Measurements from ENCODE around the gene RPL13A. TPM values are rescaled to one million over a fixed set of nuclear protein-coding genes. Genes with fewer than 3 reads are reported as not detected.
A peak's percentile ranks its signal among the peaks of the same experiment; 100 is the strongest.

RPL13A gene
- total and polyA plus RNA-seq, 2 of the 4 experiments (the other 2 are of a cell fraction): 1,477 to 2,069 TPM

DNA sequence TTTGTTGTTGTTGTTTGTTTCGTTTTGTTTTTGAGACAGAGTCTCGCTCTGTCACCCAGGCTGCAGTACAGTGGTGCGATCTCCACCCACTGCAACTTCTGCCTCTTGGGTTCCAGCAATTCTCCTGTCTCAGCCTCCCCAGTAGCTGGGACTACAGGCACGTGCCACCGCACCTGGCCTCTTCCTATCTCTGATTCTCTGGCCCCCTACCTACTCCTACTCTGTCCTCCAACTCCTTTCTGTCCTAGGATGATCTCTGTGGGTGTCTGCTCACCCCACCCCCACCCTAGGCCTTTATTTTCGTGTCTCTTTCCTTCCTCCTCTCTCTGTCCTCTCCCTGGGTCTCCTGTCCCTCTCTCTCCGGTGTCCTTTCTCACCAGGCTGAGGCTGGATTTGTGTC, 37.0 kb upstream of the RPL13A start:
- Histone ChIP-seq H2AK5ac (ENCODE audit: low read depth, low read length) (0 out of 2 replicates have a peak overlapping the region, but pooled peaks have one; percentile 2), H3K9ac (ENCODE audit: low read depth, low read length) (no peak overlapping the region; the same call in 1 of the 2 replicates), H3K9me3 (ENCODE audit: control insufficient read depth, insufficient read depth, low read length) (no peaks in the 10 kb centered on the region), H3K36me3 (ENCODE audit: control insufficient read depth, insufficient read depth, low read length) (peaks cover 4% of the 10 kb centered on the region), H3K27me3 (ENCODE audit: control insufficient read depth, insufficient read depth, low read length) (no peaks in the 10 kb centered on the region), H3K4me3 (ENCODE audit: insufficient read depth, low read depth, low read length) (no peak overlapping the region), H3K79me1 (ENCODE audit: low read depth in 1 of 2, low read length in 2 of 2) (peaks cover 23 to 50% of the 10 kb centered on the region in 2 experiments), H3K14ac (replicated peaks; ENCODE audit: low read depth, low read length) (peak overlapping the region; percentile 52; the same call in 1 of the 2 replicates), H4K91ac (ENCODE audit: insufficient read depth, low read depth, low read length) (no peak overlapping the region), H3K9me1 (ENCODE audit: insufficient read depth, low read length) (peaks cover 11% of the 10 kb centered on the region), H4K5ac (ENCODE audit: low read depth, low read length) (no peak overlapping the region), H2BK15ac (ENCODE audit: low read depth, low read length) (no peak overlapping the region), H2BK5ac (ENCODE audit: low read depth, low read length, poor library complexity, severe bottlenecking) (no peak overlapping the region), H3K4ac (ENCODE audit: low read depth, low read length) (no peak overlapping the region), H2BK20ac (ENCODE audit: low read depth, low read length) (no peak overlapping the region), H3K27ac (ENCODE audit: insufficient read depth, low read length) (no peak overlapping the region), H3K4me2 (ENCODE audit: low read depth, low read length) (peak overlapping the region; percentile 63), H3K4me1 (ENCODE audit: control insufficient read depth, insufficient read depth, low read length) (peaks cover 2% of the 10 kb centered on the region; the same call in 1 of the 2 replicates), H3K18ac (ENCODE audit: low read depth, low read length) (no peak overlapping the region), H2AFZ (replicated peaks; ENCODE audit: low read length, poor library complexity) (no peak overlapping the region), H2AK9ac (replicated peaks; ENCODE audit: low read depth, low read length, poor library complexity) (peak overlapping the region; percentile 89), H3K23ac (ENCODE audit: low read depth, low read length) (peak overlapping the region; percentile 16; the same call in 1 of the 2 replicates), H4K8ac (ENCODE audit: low read depth in 2 of 2, low read length in 2 of 2) (no peak overlapping the region), H3K56ac (ENCODE audit: extremely low read depth, insufficient read depth, low read length) (no peak overlapping the region), H2BK120ac (ENCODE audit: low read depth, low read length) (no peak overlapping the region), H4K20me1 (ENCODE audit: insufficient read depth, low read length) (peaks cover 3% of the 10 kb centered on the region; the same call in 1 of the 2 replicates)
- WGBS, 2 experiments (ENCODE audit: extremely low coverage in 2 of 2, insufficient read length in 1 of 2): 94% methylated on average over 3 of the region's 7 CpGs; no CpG with 5 or more reads in 1 of the 2 experiments
- intact Hi-C loops (cut with micrococcal nuclease): no loop called here
- ATAC-seq (ENCODE audit: low read depth) (no peak), DNase-seq (no peak)
- BruUV-seq (replicated peaks): no TSS peak
- ChIA-PET CTCF (no interaction called here), POLR2A (ENCODE audit: unreplicated experiment) (no interaction called here)
- dilution Hi-C loops (cut with HindIII; ENCODE audit: low sequenced_read_pairs, unreplicated experiment): no loop called here
- in situ Hi-C loops (cut with MboI; ENCODE audit: low sequenced_read_pairs): no loop called here
- no peak for TF ChIP-seq RCOR1 (IDR thresholded peaks at IDR 0.05; ENCODE audit: insufficient replicate concordance, low read length)
- TF ChIP-seq MXI1 (IDR thresholded peaks at IDR 0.05; ENCODE audit: borderline replicate concordance, low read depth, low read length): no peak
